ENCODE data around the gene FMN1. TPM values are rescaled to one million over a fixed set of nuclear protein-coding genes. Genes with fewer than 3 reads are reported as not detected.

The FMN1 gene
- polyA plus RNA-seq, 3 donors: 0.28 to 3.7 (median 0.34) TPM

DNA sequence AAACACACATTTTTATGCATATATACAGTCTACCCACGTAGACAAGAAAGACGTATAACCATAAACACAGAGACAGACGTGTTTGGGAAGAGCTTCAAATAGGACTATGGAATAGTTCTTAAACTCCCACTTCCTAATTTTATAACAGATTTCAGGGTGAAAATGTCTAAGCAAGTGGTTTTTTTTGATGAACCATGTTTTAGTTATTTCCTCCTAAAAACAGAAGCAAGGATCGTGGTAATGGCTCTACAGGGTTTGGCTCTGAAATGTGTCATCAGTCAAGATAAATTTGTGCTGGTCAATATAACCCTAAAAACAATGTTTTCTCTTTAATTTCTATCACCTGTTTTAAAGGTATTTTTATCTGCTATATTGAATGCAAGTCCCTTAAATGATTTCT, 58.2 kb downstream of the FMN1 start:
- no peaks in the 10 kb centered on the region for H3K36me3 ChIP-seq (replicated peaks in 1 of 2; ENCODE audit: control insufficient read depth in 1 of 2, insufficient read depth in 2 of 2, low read length in 2 of 2)
- H3K4me3 ChIP-seq (replicated peaks in 1 of 3; ENCODE audit: low read depth in 2 of 3, low read length in 3 of 3): no peak overlapping the region
- DNase-seq: peak in 2 of 3 donors; percentile 13 to 42
- intact Hi-C loops (cut with micrococcal nuclease): no loop called here
- H4K20me1 ChIP-seq (ENCODE audit: insufficient read depth, low read length): no peaks in the 10 kb centered on the region
- H3K4me2 ChIP-seq (replicated peaks; ENCODE audit: extremely low read depth, low read length, poor library complexity, severe bottlenecking): no peak overlapping the region
- Mint-ChIP-seq H3K27ac (peak overlapping the region in 3 of 7 donors; percentile 49 to 84 (median 82)), H3K9me3 (peaks cover 0 to 5% (median 0%) of the 10 kb centered on the region in 7 donors), H3K4me1 (peaks cover 29% of the 10 kb centered on the region), H3K4me3 (no peak overlapping the region), H3K36me3 (peaks cover 0 to 15% of the 10 kb centered on the region in 2 donors), H3K27me3 (ENCODE audit: low read depth in 3 of 3) (peaks cover 0 to 4% (median 2%) of the 10 kb centered on the region in 3 donors)
- H3K79me2 ChIP-seq (ENCODE audit: insufficient read depth, low read length): peaks cover 5% of the 10 kb centered on the region
- TF ChIP-seq, protein P1, sequence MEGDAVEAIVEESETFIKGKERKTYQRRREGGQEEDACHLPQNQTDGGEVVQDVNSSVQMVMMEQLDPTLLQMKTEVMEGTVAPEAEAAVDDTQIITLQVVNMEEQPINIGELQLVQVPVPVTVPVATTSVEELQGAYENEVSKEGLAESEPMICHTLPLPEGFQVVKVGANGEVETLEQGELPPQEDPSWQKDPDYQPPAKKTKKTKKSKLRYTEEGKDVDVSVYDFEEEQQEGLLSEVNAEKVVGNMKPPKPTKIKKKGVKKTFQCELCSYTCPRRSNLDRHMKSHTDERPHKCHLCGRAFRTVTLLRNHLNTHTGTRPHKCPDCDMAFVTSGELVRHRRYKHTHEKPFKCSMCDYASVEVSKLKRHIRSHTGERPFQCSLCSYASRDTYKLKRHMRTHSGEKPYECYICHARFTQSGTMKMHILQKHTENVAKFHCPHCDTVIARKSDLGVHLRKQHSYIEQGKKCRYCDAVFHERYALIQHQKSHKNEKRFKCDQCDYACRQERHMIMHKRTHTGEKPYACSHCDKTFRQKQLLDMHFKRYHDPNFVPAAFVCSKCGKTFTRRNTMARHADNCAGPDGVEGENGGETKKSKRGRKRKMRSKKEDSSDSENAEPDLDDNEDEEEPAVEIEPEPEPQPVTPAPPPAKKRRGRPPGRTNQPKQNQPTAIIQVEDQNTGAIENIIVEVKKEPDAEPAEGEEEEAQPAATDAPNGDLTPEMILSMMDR (IDR thresholded peaks at IDR 0.05): no peak
- H2AFZ ChIP-seq (ENCODE audit: insufficient read depth, low read depth, low read length, poor library complexity, severe bottlenecking): no peak overlapping the region
- H3K27ac ChIP-seq (ENCODE audit: low read depth in 1 of 2, low read length in 2 of 2): no peak overlapping the region
- H3K9me3 ChIP-seq (replicated peaks in 1 of 2; ENCODE audit: control insufficient read depth in 1 of 2, insufficient read depth in 1 of 2, low read length in 2 of 2): no peaks in the 10 kb centered on the region
- H3K4me1 ChIP-seq (ENCODE audit: control insufficient read depth in 1 of 2, insufficient read depth in 2 of 2, low read length in 2 of 2): peaks cover 27 to 28% of the 10 kb centered on the region in 2 donors
- no peaks in the 10 kb centered on the region for H3K27me3 ChIP-seq (ENCODE audit: control insufficient read depth in 2 of 2, insufficient read depth in 2 of 2, low read length in 2 of 2)
- H3K9ac ChIP-seq (ENCODE audit: insufficient read depth, low read length, poor library complexity, severe bottlenecking): no peak overlapping the region
- WGBS (ENCODE audit: insufficient coverage): no CpG with 5 or more reads among the region's 4 CpGs

DNA sequence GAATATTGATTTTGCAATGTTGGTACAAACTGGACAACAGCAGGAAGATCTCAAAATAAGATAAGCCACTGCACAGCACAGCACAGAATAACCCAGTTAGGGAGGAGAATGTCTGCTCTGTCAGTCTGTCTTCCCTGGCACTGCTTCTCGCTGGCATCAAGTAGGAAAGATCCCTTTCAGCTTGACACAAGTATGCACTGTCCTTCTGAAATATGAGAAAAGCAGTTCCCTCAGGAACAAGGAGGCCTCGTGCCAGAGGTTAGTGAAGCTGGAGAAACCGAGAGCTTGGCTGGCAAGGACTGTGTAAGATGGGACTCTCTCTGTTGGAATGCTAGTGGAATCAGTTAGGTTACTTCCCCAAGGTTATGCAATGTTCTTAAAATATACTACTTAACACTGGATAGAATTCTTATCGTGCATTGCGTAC, 59.1 kb downstream of the FMN1 start:
- Histone ChIP-seq H3K79me2 (ENCODE audit: insufficient read depth, low read length) (peaks cover 5% of the 10 kb centered on the region), H3K9ac (ENCODE audit: insufficient read depth, low read length, poor library complexity, severe bottlenecking) (no peak overlapping the region), H3K27ac (ENCODE audit: low read depth in 1 of 2, low read length in 2 of 2) (no peak overlapping the region), H3K4me2 (replicated peaks; ENCODE audit: extremely low read depth, low read length, poor library complexity, severe bottlenecking) (no peak overlapping the region), H2AFZ (ENCODE audit: insufficient read depth, low read depth, low read length, poor library complexity, severe bottlenecking) (no peak overlapping the region), H3K4me3 (replicated peaks in 1 of 3; ENCODE audit: low read depth in 2 of 3, low read length in 3 of 3) (no peak overlapping the region), H3K4me1 (ENCODE audit: control insufficient read depth in 1 of 2, insufficient read depth in 2 of 2, low read length in 2 of 2) (peaks cover 27 to 28% of the 10 kb centered on the region in 2 donors), H3K27me3 (ENCODE audit: control insufficient read depth in 2 of 2, insufficient read depth in 2 of 2, low read length in 2 of 2) (no peaks in the 10 kb centered on the region), H3K36me3 (replicated peaks in 1 of 2; ENCODE audit: control insufficient read depth in 1 of 2, insufficient read depth in 2 of 2, low read length in 2 of 2) (no peaks in the 10 kb centered on the region), H3K9me3 (replicated peaks in 1 of 2; ENCODE audit: control insufficient read depth in 1 of 2, insufficient read depth in 1 of 2, low read length in 2 of 2) (no peaks in the 10 kb centered on the region), H4K20me1 (ENCODE audit: insufficient read depth, low read length) (no peaks in the 10 kb centered on the region)
- Mint-ChIP-seq H3K4me1 (peaks cover 29% of the 10 kb centered on the region), H3K36me3 (peaks cover 0 to 18% of the 10 kb centered on the region in 2 donors), H3K9me3 (peaks cover 0 to 5% (median 0%) of the 10 kb centered on the region in 7 donors), H3K4me3 (no peak overlapping the region), H3K27me3 (ENCODE audit: low read depth in 3 of 3) (peaks cover 0 to 4% (median under 1%) of the 10 kb centered on the region in 3 donors), H3K27ac (peak overlapping the region in 1 of 7 donors; percentile 50)
- WGBS (ENCODE audit: insufficient coverage): no CpG with 5 or more reads among the region's 5 CpGs
- intact Hi-C loops (cut with micrococcal nuclease): no loop called here
- no peak for DNase-seq
- TF ChIP-seq, protein P1 (IDR thresholded peaks at IDR 0.05): no peak
